NCI-H82 (cell line): ENCODE measurements around the gene EXD2.
A peak's percentile ranks its signal among the peaks of the same experiment; 100 is the strongest.
"Not testable (repeated sequence)": the region's sequence is repeated elsewhere in the genome, so short reads cannot be mapped to it uniquely, and the experiment has no call there.

Experiments used
- DNase-seq: peaks from one replicate; lab custom pipeline; 2025; lab: John Stamatoyannopoulos, UW

EXD2 gene

DNA sequence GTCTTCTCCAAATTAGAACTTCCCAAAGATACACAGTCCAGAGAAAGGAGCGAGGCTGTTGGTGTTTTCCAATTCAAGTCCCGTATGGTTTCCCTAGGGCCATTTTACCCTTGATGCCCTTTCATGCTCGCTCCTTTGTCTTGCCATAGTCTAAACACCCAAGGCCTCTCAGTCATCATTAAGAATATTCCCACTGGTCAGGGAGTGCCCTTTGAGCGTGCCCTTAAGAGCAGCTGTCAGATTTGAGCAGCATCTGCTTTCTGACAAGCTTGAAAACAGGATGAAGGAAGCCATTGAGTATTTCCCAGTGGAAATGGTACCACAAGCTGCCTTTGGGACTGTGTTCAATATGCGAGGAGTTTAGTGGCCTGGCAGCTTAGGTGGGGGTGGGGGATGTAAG lies 58.3 kb downstream of the EXD2 start:
- no peak for DNase-seq

DNA sequence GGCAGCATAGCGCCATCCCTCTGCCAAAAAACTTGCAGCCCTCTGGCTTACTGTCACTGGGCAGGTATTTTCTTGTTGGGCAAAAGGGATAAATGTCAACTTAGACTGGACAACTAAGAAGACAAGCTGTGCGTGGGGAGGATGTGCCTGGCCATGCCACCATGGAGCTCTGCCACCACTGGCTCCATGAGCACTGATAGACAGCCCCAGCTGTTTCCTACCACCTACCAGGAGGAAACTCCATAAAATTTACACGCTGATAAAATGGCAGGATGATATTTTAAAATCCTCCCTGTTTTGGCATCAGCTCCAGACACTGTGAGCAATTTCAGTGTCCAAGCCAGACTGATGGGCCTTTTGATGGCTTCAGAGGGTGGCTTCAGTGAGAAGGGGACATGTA lies 61.6 kb downstream of the EXD2 start:
- no peak for DNase-seq

DNA sequence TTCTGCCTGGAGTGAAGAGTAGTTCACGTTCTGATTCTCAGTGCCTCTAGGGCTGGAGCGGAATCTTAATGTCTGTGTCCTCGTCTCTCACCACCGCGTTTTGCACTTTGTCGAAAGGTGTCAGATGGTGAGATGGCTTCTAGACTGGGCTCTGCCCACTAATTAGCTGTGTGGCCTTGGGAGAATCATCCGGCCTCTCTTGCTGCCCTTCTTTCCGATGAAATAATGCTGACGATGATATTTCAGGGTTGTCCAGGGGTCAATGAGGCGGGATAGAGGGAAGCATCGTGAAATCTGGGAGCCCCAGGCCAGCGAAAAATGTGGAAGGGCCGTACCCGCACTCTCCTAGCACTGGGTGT lies 67.8 kb downstream of the EXD2 start:
- DNase-seq, result no peak

DNA sequence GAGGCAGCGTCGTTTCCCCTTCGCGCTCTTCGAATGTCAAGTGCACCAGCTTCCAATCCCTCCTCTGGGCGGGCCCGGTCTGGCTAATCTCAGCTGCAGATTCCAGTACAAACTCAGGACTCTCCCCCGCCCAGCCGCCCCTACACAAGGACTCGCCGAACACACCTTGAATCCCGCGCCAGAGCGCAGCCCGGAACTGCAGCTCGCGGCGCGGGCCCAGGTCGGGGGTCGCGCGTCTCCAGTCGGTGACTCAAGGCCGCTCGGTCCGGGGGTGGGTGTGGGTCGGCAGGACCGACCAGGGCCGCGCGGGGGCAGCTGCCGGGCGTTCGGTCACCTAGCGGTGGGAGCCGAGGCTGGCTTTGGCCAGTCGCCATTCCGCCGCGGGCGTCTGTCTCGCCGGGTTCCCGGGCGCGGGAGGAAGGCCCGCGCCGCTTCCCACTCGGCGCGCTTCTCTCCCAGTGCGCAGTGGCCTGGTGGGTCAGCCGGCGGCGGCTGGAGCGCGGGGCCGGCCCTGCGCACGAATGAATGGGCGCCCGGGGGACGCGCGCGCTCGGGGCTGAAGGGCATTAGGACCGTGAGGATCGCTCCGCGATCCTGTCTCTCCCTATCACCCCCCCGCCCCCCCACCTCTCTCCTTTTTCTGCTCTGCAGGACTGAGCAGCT lies 68.4 kb downstream of the EXD2 start, which contains the start of gene GALNT16:
TSS of gene GALNT16 (plus strand) at position 632 of the 663 bp plus-strand sequence. CDS start 133 bp downstream, outside the sequence.
- peak; percentile 37 for DNase-seq

DNA sequence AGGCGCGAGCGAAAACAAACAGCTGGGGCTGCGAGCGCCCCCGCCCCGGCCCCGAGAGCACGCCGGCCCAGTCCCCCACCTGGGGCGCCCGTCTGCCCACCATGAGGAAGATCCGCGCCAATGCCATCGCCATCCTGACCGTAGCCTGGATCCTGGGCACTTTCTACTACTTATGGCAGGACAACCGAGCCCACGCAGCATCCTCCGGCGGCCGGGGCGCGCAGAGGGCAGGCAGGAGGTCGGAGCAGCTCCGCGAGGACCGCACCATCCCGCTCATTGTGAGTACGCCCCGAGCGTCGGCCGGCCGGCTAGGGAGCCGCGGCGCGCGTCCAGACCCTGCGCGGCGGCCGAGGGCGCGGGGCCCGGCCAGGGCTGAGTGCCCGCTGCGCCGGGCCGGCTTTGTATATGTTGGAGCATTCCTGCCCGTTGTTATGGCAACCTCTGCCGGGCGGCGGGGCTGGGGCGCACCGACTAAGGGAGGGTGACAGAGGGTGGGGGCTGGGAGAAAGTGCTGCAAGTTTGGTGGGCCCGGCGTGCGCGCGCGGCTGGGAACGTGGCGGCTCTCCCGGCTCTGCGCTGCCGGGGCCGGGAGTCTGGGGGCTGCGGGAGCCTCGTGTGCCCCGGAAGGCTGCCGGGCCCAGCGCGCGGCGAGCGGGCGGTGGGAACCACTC lies 69.0 kb downstream of the EXD2 start:
- peak; percentile 13 for DNase-seq

DNA sequence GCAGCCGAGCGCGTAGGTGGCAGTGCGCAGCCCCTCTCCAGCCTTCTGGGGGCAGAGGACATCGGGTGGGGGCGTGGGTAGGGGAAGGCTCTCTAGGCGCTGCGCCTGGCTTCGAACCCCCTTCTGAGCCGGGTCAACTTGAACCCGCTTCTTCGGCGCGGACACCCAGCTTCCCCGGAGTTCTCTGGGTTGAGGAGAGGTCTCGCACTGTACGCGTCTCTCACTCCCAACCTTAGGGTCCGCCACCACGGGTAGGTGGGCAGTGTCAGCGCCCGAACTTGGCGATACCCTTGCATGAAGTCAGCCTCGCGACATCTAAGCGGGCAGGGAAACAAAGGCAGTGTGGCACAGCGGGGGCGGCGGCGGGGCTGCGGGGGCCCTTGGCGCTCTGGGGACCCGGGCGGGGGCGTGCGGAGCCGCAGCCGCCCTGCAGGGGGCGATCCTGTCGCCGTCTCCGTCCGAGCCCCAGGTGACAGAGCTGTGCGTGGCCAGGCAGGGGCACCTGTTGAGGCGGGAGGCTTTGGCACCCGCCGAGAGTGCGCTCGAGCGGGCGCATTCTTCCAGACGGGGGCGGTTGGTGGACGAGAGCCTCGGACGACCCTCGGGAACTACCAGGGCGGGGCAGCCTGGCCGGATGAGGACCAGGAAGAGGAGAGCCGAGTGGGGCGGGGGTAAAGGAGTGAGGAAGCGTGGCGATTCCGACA lies 69.7 kb downstream of the EXD2 start:
- peak; percentile 40 for DNase-seq

DNA sequence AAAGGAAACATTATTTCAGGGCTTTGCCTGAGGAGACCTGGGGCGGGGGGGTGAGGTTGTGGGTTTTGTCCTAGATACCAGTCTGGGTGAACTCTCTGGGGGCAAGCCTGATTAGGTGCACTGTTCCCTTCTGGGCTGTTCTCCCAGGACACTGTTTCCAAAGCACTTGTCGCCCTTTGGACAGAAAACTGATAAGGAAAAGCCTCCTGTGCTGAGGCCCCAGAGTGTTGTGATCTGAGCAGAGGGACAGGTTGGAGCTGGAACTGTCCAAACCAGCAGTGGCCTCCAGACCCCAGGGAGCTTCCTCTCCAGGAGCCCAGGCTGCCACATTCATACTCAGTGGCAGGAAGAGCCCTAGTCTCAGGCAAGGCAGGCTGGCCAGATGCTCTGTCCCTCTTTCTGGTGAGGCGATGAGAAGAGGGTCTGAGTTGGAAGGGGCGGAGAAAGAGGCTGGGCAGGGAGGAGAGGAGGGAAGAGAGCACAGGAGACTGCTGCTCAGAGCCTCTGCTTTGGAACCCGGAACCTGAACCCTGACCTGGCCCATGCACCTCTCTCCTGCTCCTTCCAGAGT lies 70.5 kb downstream of the EXD2 start:
- DNase-seq, result peak; percentile 36

DNA sequence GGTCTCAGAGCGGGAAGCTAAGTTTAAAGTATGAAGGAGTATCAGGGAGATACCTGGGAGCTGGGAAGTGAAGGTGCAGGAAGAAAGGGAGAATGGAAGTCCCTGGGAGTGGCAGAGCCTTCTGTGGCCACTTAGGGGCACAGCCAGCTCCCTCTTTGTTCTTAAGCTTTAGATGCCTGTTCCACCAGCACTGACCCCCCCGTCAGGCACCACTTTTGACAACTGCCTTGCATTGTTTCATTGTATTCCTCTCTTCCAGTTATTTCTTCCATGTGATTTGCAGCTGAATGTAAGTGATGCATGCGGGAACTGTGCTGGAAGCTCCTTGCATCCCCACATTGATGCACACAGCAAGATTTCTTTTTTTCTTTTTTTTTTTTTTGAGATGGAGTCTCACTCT lies 71.2 kb downstream of the EXD2 start:
- no peak for DNase-seq

DNA sequence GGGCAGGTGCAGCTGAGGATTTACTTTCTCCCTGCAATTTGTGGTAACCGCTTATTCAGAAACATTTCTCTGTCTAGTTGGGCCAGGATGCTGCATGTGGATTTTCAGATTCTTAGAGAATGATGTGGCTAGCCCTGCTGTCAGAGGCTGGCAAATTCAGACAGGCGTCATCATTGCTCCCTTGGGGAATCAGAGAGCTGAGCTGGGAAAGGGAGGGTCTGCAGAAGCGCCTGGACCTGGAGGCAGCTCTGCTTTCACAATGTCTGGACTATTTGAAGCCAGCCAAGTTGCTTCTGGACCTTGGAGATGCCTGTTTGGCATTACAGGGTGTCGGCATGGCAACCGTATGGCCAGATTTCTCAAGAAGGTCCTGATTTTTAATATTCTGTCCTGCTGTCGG lies 72.1 kb downstream of the EXD2 start:
- peak; percentile 59 for DNase-seq

DNA sequence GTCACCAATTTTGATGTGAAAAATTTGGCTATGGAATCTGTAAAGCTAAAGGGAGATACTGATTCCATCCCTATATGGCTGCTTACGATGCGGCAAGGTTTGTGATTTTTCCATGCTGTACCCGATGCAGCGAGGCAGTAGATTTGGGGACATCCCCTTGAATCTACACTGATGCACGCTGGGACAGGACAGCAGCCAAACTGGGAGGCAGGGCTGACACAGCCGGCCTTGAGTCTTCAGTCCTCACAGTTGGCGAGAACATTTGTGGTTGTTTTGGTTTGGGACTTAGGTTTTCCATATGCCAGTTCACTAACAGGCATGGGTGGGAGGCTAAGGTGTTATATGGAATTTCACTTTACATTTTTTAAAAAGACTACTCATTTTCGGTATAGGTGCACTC lies 72.5 kb downstream of the EXD2 start:
- DNase-seq, result no peak

DNA sequence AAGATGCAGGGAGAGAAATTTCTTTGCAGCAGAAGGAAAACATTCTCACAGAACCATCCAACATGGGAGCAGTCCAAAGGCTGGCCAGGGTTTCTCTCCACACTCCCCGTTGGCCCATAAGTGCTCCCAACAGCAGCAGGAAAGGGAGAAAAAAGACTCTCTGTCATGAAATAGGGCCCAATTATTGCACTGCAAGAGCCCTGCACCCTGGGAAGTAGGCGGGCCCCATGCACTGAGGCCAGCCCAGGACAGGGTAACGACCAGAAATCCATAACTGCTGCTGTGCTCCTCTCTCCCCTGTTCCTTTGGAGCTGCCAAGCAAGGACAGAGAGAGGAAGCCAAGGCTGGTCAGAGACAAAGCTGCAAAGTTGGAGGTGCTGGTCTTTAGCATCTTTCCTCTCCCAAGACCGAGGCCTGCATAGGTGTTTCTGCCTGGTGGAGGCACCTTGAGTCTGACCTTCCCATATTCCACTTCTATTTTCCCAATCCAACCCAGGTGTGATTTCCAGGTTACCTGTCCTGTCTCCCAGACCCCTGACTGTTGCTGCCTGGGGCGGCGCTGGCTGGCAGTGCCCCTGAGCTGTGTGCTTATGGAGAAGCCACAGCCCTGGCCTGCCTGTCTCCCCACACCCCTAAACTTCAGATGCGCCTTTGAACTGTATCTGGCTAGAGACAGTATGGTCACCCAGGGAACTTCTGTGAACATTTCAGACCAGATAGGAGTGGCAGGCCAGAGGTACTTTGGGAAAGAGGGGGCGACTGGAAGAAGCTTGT lies 75.5 kb downstream of the EXD2 start:
- no peak for DNase-seq

DNA sequence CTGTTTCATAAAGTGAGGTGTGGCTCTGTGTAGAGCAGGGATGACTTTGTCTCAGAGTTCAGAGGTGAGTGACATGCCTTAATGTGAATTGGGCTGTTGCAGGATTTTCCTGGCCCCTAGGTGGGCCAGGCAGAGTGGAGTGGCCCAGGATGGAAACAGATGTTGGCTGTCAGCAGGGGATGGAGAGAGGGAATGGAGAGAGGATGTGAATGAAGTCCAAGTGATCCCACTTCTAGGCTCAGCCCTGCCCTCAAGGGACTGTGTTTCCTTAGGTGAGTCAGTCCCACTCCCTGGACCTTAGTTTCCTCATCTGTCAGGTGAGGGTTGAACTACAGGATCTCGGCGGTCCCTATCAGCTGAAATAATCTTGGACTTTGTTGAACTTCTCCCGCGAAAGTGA lies 76.2 kb downstream of the EXD2 start:
- DNase-seq, result no peak

DNA sequence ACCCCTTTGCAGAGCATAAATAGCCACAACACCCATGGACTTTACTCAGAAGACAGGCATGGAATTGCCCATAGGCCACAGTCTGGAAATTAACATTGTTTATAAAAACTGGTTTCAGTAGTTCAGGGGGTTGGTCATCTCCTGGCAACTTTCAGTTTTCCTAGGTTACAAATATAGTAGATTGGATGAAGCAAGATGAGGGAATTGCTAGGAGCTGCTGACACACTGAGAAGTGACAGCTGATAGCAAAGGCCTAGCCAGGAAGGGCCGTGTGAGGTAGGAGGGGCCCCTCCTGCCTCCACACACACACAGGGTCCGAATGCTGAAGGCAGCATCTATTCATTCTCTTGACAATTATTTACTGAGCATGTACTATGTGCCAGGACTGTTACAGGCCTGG lies 76.9 kb downstream of the EXD2 start:
- DNase-seq, result no peak

DNA sequence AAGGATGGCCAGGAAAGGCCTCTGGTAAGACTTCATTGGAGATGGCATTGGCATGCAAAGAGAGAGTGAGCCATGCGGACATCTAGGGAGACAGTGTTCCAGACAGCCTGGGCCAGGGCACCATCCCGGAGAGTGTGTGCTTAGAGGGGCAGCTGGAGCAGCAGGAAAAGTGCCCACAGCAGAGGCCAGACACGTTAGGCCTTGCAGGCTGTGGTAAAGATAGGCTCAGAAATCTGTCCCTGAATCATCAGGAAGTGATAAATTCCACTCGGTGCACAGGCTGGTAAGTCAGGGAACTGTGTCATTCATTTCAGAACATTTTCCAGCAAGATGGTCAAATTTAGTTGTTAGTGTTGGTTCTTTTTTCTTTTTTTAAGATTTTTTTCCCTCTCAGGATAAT lies 77.5 kb downstream of the EXD2 start:
- DNase-seq, result no peak

DNA sequence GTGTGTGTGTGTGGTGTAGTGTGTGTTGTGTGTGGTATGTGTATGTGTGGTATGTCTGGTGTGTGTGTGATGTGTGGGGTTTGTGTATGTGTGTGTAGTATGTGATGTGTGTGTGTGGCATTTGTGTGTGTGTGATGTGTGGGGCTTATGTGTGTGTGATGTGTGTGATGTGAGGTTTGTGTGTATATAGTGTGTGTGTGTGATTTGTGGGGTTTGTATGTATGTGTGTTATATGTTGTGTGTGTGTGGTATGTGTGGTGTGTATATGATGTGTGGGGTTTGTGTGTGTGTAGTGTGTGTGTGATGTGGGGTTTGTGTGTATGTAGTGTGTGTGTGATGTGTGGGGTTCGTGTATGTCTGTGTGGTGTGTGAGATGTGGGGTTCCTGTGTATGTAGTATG lies 78.1 kb downstream of the EXD2 start:
- no peak for DNase-seq

DNA sequence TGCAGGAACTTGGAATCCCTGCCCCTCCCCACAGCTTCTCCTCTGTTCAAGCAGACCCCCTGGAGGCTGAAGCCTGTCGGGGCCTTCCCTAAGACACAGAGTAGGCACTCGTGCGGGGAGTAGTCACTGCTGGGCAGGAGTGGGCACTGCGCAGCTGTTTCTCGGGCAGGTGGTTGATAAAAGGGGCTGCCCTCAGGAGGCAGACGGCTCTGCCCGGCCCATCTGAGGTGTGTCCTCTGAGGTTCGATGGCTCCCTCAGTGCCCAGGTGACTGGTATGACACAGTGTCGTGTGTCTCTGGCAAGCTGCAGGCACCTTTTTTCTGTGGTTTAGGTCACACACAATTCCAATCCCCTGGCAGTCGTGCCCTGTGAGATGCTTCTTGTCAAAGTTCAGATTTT lies 78.8 kb downstream of the EXD2 start:
- DNase-seq, result no peak

DNA sequence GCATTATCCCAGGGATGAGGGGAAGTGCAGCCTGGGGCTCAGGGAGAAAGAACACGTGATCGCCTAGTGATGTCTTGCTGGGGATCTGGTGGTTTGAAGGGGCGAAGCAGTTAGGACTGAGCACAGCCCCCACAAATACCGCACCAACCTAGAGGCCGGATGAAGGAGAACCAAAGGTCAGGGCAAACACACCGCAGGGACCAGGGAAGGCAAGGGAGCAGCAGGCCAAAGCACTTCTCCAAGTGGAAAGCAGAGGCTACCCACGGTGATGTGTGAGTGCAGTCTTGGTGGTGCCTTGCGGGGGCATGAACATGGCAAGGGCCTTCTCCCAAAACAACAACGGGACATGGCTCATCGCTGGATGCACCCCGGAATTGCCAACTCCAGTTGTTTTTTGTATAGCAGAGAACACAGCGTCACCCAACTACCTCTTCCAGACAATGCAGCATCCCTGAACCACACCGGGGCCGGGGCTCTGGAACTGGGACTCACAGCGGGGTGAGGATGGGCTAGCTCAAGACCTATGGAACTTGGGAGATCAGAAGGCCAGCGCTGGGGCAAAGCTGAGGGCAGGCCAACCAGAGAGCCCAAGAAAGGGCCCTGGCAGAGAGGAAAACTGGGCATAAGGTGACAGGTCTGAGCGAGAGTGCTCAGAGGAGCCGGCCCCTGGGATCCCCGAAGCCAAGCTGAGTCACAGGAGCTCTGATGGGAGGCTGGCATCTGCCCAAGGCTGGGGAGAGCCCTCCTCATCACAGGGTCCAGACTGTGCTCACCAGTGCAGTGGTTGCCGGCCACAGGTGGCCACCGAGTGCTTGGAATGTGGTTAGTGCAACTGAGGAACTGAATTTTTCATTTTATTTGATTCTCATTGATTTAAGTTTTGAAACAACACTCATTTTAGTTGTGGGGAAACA lies 79.8 kb downstream of the EXD2 start:
- DNase-seq, result no peak

DNA sequence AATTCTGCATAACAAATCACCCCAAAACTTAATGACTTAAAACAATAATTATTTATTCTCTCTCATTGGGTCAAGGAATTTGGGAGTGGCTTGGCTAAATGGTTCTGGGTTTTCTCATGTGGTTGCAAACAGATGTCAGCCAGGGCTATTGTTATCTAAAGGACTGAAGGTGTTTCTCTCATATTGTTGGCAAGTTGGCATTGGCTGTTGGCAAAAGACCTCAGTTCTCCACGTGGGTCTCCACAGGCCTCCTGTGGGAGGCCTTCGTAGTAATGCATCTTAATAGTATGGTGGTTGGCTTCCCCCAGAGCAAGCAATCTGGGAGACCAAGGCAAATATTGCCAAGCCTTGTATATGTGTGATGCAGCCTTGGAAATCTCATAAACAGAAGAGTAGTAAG lies 83.0 kb downstream of the EXD2 start:
- no peak for DNase-seq

DNA sequence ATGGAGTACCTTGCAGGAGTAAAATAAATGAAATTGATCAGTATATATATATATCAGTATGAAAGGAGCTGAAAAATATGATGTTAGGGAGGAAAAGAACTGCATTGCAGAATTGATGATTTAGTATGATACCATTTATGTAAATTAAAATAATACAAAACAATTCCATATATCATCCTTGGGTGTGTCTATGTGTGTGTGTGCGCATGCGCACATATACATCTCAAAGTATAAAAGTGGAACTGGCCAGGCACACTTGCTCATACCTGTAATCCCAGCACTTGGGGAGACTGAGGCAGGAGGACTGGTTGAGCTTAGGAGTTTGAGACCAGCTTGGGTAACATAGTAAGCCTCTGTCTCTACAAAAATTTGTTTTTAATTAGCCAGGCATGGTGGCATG lies 84.0 kb downstream of the EXD2 start:
- no peak for DNase-seq

DNA sequence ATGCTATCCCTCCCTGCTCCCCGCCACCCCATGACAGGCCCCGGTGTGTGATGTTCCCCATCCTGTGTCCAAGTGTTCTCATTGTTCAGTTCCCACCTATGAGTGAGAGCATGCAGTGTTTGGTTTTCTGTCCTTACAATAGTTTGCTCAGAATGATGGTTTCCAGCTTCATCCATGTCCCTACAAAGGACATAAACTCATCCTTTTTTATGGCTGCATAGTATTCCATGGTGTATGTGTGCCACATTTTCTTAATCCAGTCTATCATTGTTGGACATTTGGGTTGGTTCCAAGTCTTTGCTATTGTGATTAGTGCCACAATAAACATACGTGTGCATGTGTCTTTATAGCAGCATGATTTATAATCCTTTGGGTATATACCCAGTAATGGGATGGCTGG lies 86.1 kb downstream of the EXD2 start:
- not testable (repeated sequence) for DNase-seq

DNA sequence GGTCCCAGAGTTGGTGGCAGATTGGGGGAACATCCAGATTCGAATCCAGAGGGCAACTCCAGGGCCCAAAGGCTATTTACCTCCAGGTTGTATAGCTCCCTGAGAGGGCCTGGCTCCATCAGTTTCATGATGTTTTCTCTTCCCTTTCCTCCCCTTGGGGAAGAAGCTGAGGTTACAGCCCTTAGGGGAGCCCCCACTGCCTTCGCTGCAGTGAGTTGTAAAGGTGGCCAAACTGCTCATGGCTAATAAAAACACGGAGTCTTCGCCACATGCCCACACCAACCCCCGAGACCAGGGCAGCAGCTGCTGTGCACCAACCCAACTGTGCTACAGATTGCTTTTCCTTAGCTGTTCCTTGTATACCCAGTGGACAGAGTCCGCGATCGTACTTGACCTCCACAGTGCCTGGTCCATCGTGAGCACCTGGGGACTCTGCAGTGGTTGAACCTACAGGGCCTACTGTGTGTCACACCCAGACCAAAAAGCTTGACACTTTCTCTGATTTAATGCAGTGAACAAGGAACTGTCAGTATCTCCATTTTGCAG lies 89.5 kb downstream of the EXD2 start:
- no peak for DNase-seq
